Measurements from ENCODE around the gene TSPOAP1. TPM values are rescaled to one million over a fixed set of nuclear protein-coding genes. Genes with fewer than 3 reads are reported as not detected.

Gene TSPOAP1
- total and polyA plus RNA-seq, 2 of the 13 experiments (the other 11 are each of a cell fraction or from before 2014, with no cell fraction given): not detected

- TF ChIP-seq, protein P1, sequence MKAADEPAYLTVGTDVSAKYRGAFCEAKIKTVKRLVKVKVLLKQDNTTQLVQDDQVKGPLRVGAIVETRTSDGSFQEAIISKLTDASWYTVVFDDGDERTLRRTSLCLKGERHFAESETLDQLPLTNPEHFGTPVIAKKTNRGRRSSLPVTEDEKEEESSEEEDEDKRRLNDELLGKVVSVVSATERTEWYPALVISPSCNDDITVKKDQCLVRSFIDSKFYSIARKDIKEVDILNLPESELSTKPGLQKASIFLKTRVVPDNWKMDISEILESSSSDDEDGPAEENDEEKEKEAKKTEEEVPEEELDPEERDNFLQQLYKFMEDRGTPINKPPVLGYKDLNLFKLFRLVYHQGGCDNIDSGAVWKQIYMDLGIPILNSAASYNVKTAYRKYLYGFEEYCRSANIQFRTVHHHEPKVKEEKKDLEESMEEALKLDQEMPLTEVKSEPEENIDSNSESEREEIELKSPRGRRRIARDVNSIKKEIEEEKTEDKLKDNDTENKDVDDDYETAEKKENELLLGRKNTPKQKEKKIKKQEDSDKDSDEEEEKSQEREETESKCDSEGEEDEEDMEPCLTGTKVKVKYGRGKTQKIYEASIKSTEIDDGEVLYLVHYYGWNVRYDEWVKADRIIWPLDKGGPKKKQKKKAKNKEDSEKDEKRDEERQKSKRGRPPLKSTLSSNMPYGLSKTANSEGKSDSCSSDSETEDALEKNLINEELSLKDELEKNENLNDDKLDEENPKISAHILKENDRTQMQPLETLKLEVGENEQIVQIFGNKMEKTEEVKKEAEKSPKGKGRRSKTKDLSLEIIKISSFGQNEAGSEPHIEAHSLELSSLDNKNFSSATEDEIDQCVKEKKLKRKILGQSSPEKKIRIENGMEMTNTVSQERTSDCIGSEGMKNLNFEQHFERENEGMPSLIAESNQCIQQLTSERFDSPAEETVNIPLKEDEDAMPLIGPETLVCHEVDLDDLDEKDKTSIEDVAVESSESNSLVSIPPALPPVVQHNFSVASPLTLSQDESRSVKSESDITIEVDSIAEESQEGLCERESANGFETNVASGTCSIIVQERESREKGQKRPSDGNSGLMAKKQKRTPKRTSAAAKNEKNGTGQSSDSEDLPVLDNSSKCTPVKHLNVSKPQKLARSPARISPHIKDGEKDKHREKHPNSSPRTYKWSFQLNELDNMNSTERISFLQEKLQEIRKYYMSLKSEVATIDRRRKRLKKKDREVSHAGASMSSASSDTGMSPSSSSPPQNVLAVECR (CRISPR knock-in tag; IDR thresholded peaks at IDR 0.05; ENCODE audit: borderline replicate concordance): peak; percentile 26
- 0 out of 2 replicates have a peak, but pooled peaks have one; percentile 39 for TF ChIP-seq KDM3A (CRISPR knock-in tag; IDR thresholded peaks at IDR 0.05; ENCODE audit: low read depth)
- peak; percentile 53; the same call in 1 of the 2 replicates for TF ChIP-seq MAZ (IDR thresholded peaks at IDR 0.05; ENCODE audit: borderline replicate concordance, low read depth, low read length)
- no peak for TF ChIP-seq MAZ (CRISPR knock-in tag; IDR thresholded peaks at IDR 0.05; ENCODE audit: low read depth)
- 0 out of 2 replicates have a peak, but pooled peaks have one; percentile 14 for TF ChIP-seq NCOA2 (CRISPR knock-in tag; IDR thresholded peaks at IDR 0.05)
- TF ChIP-seq ZNF768 (CRISPR knock-in tag; IDR thresholded peaks at IDR 0.05): peak; percentile 60
- TF ChIP-seq ZNF770 (CRISPR knock-in tag; IDR thresholded peaks at IDR 0.05): peak; percentile 65; the same call in 1 of the 2 replicates
- no peak for TF ChIP-seq SP1 (IDR thresholded peaks at IDR 0.05)
- 0 out of 2 replicates have a peak, but pooled peaks have one; percentile 40 for TF ChIP-seq SP1 (CRISPR knock-in tag; IDR thresholded peaks at IDR 0.05)
- TF ChIP-seq MAFG (CRISPR knock-in tag; IDR thresholded peaks at IDR 0.05): no peak; the same call in 1 of the 2 replicates
- TF ChIP-seq ZNF225 (CRISPR knock-in tag; IDR thresholded peaks at IDR 0.05): 0 out of 2 replicates have a peak, but pooled peaks have one; percentile 33
- no peak for TF ChIP-seq ZNF33A (CRISPR knock-in tag; IDR thresholded peaks at IDR 0.05; ENCODE audit: borderline replicate concordance)
- peak; percentile 75 for TF ChIP-seq KDM2A (CRISPR knock-in tag; IDR thresholded peaks at IDR 0.05; ENCODE audit: borderline replicate concordance, low read depth)
- TF ChIP-seq ERF (CRISPR knock-in tag; IDR thresholded peaks at IDR 0.05): peak; percentile 64
- TF ChIP-seq ATF2 (CRISPR knock-in tag; IDR thresholded peaks at IDR 0.05): 0 out of 2 replicates have a peak, but pooled peaks have one; percentile 35
- no peak for TF ChIP-seq HNRNPK (IDR thresholded peaks at IDR 0.05; ENCODE audit: low read depth, low read length, poor library complexity, severe bottlenecking)
- TF ChIP-seq RBM39 (IDR thresholded peaks at IDR 0.05; ENCODE audit: low read depth, low read length, poor library complexity, severe bottlenecking): peak; percentile 46
- TF ChIP-seq MTF2 (CRISPR knock-in tag; IDR thresholded peaks at IDR 0.05; ENCODE audit: borderline replicate concordance): peak; percentile 92
- 0 out of 2 replicates have a peak, but pooled peaks have one; percentile 18 for TF ChIP-seq IRF2 (CRISPR knock-in tag; IDR thresholded peaks at IDR 0.05)
- peak; percentile 20; the same call in 1 of the 2 replicates for TF ChIP-seq PHF8 (CRISPR knock-in tag; IDR thresholded peaks at IDR 0.05)
These were observed 20.2 kb downstream of the TSPOAP1 start (continued) for GRCh38 chr17:58308173-58308984.

Data from HepG2 (cell line).